Stimulated activated CD4-positive, alpha-beta T cell treated with anti-CD3 and anti-CD28 coated beads, TNF-alpha, amount 100 ng/mL, for 1 hour (primary cell): ENCODE data around the gene SAPCD2.
"Not testable (repeated sequence)": the region's sequence is repeated elsewhere in the genome, so short reads cannot be mapped to it uniquely, and the experiment has no call there.

Experiments
- DNase-seq, 3 donors: peaks; one replicate each; pipeline ENCODE4 v3.0.0-alpha.2; 2020; ENCODE audit warnings: low read depth in 3 of 3, low spot score in 1 of 3

SAPCD2 gene

DNA sequence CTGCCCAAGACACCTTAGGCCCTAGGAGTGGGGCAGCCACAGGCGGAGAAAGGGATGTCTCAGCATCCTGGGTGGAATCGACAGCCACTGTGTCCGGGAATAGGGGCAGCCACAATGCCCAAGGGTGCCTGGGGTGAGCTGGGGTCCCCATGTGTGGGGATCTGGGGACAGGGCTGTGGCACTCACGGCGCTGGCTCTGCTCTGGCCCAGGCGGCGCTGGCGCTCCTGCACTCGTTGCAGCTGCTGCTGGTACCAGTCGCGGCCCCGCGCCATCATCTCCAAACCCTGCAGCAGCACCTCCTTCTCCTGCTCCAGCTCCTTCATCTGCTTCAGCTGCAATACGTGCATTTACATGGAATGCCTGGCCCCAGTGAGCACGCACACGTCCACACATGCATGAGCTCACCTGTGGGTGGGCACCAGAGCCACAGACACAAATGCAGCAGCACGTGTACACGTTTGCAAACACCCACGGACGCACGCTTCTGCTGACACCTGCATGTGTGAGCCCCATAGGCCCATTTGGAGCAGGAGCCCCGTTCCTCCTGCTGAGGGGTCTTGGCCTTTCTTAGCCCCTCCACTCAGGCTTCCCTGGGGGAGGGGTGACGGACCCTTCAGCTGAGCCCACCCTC is 4.9 kb downstream of the SAPCD2 start:
- DNase-seq, result no peak

DNA sequence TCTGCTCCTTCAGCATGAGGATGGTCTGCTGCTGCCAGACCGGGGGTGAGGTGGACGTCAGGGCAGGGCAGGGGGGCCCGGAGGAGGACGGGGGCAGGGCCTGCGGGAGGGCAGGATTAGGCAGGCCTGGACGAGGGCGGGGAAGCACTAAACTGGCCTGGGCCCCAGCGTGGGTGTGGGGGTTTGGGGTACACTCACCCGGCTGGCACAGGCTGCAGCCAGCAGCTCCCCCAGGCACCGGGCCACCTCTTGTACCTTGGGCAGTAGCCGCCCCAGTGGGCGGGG is 5.5 kb downstream of the SAPCD2 start:
- no peak for DNase-seq

DNA sequence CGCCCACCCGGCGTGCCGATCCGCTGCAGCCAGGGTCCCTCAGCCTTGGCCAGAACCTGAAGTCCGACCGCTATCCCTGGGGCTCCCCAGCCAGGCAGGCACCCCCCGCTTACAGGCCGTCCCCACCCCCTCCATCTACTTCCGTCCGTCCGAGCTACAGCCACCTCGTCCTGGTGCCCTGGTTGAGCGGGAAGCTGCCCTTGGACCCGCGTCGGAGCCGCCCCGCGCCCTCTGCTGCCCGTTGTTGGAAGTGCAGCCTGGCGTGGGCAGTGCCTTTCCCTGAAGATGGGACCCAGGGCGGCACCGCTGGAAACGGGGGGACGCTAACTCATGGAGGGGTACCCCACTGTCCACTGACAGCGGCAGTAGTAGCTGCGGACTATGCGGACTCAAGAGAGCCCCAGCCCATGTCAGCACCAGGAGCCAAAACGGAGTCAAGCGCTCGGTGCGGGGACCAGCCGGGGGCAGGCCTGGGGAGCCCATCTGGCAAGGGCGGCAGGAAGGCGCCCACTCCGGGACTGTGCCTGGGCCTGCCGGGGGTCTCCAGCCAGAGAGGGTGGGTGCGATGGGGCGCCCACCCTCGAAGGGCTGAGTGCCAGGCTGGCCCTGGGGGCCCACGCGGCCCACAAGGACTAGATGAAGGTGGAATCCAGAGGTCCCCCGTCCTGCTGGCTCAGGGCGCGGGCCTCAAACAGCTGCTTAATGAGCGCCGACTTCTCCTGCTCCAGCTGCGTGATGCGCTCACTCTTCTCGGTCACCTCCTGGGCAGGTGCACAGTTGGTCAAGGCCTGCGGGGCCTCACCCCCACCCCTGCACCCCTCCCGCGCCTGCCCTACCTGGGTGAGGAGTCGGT is 6.1 kb downstream of the SAPCD2 start:
- peak in 2 of 3 donors; percentile 31 to 67 for DNase-seq

DNA sequence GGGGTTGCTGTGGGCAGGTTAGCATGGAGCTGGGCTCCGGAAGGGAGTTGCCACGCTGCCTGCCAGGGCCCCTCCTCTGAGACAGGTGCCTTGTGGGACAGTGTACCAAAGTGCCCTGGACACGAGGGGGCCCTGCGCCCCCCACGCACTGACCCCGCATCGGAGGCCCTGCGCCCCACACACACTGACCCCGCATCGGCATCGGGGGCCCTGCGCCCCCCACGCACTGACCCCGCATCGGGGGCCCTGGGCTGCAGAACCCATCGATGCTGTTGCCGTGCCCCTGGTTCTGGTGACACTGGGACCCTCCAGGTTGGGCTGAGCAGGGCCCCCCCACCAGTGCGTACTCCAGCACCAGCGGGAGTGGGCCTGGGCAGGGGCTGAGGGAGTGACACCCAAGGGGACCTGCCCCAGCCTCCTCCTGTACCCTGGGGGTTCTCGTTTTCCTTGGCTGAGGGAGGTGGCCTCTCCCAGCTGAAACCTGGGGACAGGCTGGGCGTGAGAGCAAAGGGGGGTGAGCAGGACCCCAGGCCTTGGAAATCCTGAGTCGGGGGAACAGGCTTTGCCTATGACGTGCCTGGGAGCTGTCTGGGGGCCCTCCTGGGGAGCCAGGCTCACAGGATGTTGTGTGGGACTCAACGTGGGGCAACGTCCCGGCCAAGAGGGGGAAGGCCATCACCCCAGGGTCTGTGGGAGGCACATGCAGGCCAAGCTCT is 6.9 kb downstream of the SAPCD2 start:
- no peak for DNase-seq

DNA sequence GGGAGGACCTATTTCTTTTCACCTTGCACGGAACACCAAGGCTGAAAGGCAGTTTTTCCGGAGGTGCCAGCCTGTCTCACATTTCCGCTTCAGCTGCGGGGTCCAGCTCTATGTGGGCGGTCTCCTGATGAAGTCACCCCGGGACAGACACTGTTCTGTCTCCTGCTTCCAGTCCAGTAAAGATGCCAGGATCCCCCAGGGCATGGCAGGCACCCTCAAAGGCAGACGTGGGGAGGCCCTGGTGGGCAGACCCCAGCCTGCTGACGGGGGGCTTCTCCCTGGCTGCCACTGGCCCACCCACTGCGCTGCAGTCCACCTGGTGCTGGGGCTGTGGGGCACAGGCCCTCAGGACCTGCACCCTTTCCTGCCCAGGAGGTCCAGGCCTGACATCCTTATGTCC is 7.6 kb downstream of the SAPCD2 start:
- not testable (repeated sequence) for DNase-seq

DNA sequence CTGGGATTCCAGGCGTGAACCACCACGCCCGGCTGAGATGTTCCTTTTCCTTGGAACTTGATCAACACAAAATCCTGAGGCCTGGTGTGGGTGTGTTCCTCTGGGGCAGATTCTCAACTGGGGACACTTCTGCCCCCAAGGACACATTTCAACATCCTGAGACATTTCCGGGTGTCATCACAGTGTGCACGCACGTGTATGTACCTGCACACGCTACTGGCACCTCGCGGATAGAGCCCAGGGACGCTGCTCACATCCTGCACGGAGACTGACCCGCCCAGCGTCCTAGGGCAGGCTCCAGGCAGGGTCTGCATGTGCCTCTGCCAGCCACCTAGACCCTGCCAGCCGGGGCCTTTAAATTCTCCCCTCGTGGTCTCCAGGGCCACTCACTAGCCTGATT is 8.0 kb downstream of the SAPCD2 start:
- DNase-seq, result no peak

DNA sequence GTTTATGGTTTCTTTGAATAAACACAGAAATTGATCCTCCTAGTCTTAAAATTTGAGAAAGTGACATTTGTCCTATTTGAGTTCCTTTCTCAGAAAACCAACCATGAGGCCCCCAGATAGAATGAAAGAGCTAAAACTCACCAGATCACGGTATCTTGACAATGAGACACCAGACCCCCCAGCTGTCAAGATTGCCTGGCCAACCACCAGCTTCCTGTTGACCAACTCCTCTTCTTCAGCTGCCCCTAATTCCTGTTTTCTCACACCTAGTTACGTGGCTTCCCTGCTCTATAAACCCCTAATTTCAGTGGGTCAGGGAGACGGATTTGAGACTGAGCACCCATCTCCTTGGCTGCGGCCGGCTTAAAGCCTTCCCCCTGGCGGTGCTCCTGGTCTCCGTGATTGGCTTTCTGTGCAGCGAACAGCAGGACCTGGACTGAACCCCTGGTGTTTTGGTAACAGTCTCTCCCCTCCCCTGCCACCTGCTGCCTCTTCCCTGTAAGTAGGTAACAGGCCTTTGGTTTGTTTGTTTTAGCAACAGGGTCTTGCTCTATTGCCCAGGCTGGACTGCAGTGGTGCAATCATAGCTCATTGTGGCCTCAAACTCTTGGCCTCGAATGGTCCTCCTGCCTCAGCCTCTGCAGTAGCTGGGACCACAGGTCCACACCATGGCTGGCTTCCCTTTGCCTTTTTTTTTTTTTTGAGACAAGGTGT is 11.7 kb downstream of the SAPCD2 start:
- no peak for DNase-seq

DNA sequence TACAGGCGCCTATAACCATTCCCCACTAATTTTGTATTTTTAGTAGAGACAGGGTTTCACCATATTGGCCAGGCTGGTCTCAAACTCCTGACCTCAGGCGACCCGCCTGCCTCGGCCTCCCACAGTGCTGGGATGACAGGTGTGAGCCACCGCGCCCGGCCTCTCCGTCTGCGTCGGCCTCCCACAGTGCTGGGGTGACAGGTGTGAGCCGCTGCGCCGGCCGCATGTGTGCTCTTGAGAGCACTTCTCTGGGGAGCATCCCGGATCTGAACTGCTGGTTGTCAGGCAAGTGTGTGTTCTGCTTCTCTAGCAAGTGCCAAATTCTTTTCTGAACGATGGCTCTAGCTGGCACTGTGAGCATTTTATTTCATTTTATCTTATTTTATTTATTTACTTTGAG is 12.8 kb downstream of the SAPCD2 start:
- no peak for DNase-seq

DNA sequence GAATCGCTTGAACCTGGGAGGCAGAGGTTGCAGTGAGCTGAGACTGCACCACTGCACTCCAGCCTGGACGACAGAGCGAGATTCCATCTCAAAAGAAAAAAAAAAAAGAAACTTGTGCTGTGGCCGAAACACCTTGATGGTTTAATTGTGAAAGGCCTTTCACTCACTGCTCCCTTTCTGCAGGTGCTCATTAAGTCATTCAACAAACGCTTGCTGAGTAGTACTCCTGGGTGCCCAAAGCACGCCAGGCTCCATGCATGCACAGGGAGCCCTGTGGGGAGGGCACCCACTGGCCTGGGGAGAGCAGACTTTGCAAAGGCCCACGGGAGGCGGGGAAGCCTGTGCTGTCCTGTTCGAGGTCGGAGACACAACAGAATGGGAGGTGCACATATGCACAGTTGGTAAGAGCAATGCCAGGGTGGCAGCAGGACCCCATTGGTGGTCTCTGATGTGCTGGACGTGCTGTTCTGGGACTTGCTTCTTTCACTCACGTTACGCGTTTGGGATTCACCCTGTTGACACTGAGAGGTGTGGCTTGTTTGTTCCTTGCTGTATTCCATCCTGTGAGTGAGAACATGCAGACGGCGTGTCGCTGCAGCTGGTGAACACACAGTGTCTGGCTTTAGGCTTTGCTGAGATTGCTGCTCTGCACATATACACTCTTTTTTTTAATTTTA is 13.5 kb downstream of the SAPCD2 start:
- DNase-seq, result no peak

DNA sequence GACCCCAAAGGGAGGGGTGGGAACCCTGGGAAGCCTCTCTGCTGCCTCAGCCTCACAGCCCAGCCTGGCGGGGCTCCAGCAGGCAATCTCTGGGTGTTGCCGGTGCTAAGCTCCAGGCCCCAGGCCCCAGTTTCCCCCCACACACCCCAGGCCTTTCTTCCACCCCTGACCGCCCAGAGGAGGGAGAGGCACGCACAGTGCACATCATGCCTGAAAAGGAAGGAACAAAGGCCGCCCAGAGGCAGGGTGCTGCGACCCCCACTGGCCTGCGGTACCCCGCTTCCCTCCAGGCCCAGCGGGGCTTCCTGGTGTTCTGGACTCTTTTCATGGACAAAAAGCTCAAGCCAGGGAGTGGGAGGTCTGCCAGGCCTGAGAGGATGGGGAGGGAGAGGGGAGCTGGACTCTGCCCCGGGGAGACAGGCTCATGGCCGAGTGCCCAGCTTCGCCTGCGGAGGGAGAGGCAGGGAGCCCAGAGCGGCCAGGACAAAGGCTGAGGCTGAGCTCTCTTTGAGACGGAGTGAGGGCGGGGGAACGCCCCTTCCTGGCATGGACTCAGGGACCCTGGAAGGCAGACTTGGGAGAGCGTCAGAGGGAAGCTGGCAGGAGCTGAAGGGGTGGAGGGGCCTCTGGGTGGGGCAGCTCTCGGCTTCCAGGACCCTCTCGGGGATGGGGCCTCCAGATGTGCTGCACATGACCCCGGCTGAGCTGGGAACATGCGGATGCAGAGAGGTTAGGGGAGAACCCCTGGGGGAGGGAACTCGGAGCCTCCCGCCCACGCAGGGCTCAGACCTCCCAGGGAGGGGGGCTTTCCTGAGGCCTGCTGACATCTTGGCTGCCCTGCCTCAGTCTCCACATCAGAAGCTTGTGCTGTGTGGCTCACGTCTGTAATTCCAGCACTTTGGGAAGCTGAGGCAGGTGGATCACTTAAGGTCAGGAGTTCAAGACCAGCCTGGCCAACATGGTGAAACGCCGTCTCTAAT is 14.7 kb downstream of the SAPCD2 start:
- DNase-seq, result no peak

DNA sequence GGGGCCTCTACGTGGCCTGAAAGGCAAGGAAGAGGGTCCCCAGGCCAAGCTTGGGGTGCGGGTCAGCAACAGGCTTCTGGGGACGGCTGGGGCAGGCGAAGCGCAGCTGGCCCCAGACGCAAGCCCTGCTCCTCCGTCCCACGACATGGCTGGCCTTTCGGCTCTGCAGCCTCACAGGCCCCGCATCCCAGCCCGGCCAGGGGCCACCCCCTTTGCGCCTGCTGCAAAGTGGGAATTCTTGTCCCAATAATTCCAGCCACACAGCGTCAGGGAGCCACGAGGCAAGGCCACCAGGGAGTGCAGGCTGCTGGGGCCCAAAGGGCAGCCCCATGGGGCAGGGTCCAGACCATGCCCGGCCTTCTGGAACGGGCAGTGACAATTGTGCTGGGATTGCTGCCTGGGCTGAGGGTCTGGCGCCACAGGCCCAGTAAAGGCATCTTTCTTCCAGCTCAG is 15.4 kb downstream of the SAPCD2 start:
- no peak for DNase-seq

DNA sequence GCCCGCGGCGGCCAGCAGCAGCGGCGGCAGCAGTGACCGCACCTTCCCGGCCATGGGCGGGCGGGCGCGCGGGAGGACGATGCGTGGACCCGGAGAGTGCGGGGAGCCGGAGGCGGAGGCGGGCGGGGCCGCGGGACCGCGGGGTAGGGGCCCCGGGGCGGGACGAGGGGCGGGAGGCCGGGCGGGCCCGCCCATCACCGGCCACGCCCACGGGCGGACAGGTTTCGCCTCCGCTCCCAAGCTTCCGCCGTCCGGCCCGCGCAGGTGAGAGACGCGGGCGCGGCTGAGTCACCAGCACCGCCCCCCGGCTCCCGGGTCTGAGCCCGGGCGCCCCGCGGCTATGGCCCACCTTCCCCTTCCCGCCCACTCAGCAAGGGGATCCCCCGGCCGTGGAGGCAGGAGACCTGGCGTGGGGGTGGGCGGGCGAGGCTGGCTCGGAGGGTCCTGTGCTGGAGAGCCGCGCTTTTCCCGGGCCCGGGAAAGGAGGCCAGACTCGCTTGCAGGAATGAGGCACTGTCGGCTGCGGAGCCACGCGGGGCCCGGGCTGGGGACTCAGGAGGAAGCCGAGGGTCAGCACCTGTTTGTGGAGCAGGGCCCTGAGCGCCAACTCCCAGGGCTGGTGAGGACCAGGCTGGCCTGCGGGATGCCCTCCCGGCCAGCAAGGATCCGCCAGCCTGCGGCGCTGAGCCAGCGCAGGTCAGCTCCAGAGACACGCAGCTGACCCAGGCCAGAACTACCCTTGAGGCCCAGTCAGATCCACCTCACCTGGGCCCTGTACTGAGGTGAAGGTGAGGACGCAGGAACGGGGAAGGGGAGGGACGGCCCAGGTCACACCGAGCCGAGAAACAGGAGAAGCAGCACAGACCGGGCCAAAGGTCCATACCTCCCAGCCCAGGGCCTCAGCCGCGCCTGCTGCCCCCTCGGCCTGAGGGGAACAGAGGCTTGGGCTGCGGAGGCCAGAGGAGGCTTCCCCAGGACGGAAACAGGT is 16.1 kb downstream of the SAPCD2 start, which contains the start of gene ENTPD2:
Gene ENTPD2, minus strand, starts transcription at position 118 of the 988 bp plus-strand sequence. Its CDS starts 64 bp downstream, at position 54.
- no peak for DNase-seq

DNA sequence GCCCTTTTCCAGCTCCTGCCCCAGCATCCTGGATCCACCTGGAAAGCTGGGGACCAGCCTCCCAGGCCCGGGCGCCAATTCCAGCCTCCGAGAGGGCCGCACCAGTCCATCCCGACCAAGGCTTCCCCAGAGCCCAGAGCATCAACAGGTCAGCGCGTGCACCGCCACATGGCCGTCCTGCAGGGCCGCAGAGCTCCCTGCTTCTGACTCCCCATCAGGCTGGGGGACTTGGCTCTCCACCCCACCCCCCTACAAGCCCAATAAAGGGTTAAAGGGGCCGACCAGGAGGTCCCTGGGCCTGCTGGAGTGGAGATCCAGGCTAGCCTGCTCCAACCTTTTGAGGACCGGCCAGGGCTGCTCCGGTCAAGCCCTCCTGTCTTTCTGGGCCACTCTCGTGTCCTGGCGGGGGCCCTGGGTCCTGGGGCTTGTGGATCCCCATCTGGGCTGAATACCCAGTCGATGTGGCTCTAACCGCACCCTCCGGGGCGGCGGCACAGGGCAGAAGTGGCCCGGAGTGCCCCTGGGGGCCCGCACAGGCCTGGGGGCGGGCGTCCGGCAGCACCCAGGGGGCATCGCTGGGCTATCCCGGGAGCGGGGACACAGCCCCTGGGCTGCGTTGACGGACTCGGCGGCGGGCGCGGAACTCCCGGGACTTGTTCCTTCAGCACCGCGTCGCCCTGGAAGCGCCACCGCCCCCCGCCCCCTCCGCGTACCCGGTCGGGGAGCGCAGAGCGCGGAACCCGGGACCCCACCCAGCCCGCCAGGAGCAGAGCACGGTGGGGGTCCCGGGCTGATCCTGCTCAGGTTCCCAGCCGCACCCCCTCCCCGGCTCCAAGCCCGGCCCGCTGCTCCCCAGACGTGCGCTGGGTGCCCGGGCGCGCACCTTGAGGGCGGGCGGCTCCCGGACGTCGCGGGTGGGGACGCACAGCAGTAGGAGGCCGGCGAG is 17.1 kb downstream of the SAPCD2 start:
- DNase-seq, result no peak

DNA sequence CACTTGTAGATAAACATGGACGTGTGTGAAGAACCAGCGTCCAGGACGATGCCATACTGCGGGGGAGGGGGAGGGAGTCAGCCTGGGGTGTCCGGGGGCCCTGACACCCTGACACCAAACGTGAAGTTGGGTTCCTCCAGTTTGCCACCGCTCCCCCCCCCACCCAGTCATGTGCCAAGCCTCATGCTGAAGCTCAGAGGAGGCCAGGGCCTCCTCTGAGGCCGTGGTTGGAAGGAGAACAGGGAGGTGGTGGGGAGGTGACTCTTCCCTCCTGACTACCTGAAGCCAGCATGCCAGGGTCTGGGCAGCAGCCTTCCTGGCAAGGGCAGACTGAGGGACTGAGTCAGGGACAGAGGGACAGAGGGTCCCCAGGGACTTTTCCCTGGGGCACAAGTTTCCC is 18.1 kb downstream of the SAPCD2 start:
- no peak for DNase-seq

DNA sequence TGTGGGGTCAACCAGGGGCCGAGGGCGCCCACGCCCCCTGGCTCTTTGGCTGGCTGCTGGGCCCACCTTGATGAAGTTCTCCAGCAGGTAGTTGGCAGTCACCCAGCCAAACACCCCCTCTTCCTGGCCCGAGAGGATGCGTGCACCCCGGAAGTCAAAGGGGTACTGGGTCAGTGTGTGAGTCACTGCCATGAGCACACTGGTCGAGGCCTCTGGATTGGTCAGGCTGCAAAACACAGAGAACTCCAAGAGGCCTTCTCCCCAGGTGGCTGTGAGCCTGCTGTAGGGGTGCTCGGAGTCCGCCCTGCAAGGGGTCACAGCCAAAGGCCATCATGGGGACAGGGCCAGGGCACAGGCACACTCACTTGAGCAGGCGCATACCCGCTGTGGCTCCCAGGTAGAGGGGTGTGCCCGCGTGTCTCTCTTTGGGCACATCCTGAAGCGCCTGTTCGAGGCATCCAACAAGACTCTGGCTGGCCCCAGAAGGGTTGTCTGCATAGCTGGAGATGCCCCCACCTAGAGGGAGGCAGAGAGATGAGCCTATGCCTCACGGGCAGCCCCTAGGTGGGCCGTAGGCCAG is 19.1 kb downstream of the SAPCD2 start:
- DNase-seq, result no peak

DNA sequence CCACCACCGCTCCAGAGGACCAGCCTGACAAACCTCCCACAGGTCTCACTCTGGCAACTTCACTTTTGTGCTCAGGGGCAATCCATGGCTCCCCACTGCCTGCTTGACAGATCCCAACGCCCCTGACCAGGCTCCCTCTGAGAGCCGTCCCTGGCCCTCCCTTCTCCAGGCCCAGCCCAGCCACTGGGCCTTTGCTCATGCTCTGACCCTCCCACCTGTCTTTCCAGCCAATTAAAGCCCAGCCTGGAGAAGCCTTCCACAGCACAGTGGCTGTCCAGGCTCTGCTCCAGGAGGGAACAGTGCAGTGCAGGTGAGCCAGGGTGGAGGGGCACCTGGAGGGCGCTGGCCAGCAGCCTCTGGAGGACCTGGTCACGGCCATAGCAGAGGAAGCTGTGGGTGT is 19.8 kb downstream of the SAPCD2 start:
- DNase-seq, result no peak
